ENCODE measurements around the gene INSIG2. TPM values are rescaled to one million over a fixed set of nuclear protein-coding genes. Genes with fewer than 3 reads are reported as not detected.

Gene INSIG2
- total RNA-seq, 1 experiment from 2014 or later = 12.2 TPM

DNA sequence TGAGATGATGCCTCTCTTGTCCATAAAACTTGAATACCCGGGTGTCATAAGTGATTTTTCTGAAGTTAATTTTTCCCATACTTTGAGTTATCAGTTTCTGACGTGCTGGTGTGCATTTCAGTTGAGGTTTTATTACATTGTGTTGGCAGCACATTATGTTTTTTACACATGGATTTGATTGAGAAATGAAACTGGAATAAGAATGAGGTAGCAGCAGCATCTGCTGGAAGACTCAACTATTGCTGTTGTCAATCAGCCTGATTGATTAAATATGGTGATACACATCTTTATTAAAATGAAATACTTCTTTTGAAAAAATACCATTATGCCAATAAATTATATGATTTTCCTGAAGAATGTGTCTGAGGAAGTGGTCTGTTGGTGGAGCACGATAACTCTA, 60.5 kb downstream of the INSIG2 start:
- no peaks in the 10 kb centered on the region for H3K27me3 Mint-ChIP-seq (ENCODE audit: insufficient read depth, unreplicated experiment)
- no TSS peak for BruUV-seq (replicated peaks)

GRCh38 chr2:118150294-118150693, 62.0 kb downstream of the INSIG2 start:
- no TSS peak for BruUV-seq (replicated peaks)
- Histone ChIP-seq H3K4me3 (ENCODE audit: low read depth, low read length) (no peak overlapping the region), H3K27me3 (replicated peaks; ENCODE audit: control insufficient read depth, insufficient read depth, low read length) (no peaks in the 10 kb centered on the region), H3K4me1 (peaks cover 12% of the 10 kb centered on the region; the same call in 1 of the 2 replicates), H3K9me3 (no peaks in the 10 kb centered on the region), H3K36me3 (ENCODE audit: control insufficient read depth, insufficient read depth, low read length) (no peaks in the 10 kb centered on the region)
- H3K36me3 Mint-ChIP-seq (ENCODE audit: insufficient read depth, unreplicated experiment) = no peaks in the 10 kb centered on the region
- ChIA-PET POLR2A (no interaction called here), CTCF (no interaction called here)
- H3K4me3 Mint-ChIP-seq (ENCODE audit: unreplicated experiment) = no peak overlapping the region
- no peaks in the 10 kb centered on the region for H3K4me1 Mint-ChIP-seq (ENCODE audit: low read depth, unreplicated experiment)
- DNase-seq = no peak
- no peaks in the 10 kb centered on the region for H3K27me3 Mint-ChIP-seq (ENCODE audit: insufficient read depth, unreplicated experiment)
- intact Hi-C loops (cut with micrococcal nuclease; ENCODE audit: unreplicated experiment) = no loop called here
- H3K9me3 Mint-ChIP-seq (ENCODE audit: unreplicated experiment) = no peaks in the 10 kb centered on the region
- H3K27ac Mint-ChIP-seq (ENCODE audit: unreplicated experiment) = no peak overlapping the region
- no peak for TF ChIP-seq CTCF (IDR thresholded peaks at IDR 0.05; ENCODE audit: insufficient read depth in 1 of 2, low read depth in 1 of 2, low read length in 1 of 2, severe bottlenecking in 1 of 2, unreplicated experiment in 1 of 2)

More for the DNA sequence above, 60.5 kb downstream of the INSIG2 start:
- CTCF ChIA-PET = no interaction called here
- Histone ChIP-seq H3K4me3 (ENCODE audit: low read depth, low read length) (no peak overlapping the region), H3K9me3 (no peaks in the 10 kb centered on the region; the same call in 1 of the 2 replicates), H3K4me1 (peaks cover 12% of the 10 kb centered on the region; the same call in 1 of the 2 replicates), H3K27me3 (replicated peaks; ENCODE audit: control insufficient read depth, insufficient read depth, low read length) (no peaks in the 10 kb centered on the region), H3K36me3 (ENCODE audit: control insufficient read depth, insufficient read depth, low read length) (no peaks in the 10 kb centered on the region)
- Mint-ChIP-seq H3K36me3 (ENCODE audit: insufficient read depth, unreplicated experiment) (no peaks in the 10 kb centered on the region), H3K4me3 (ENCODE audit: unreplicated experiment) (no peak overlapping the region), H3K27ac (ENCODE audit: unreplicated experiment) (no peak overlapping the region), H3K4me1 (ENCODE audit: low read depth, unreplicated experiment) (no peaks in the 10 kb centered on the region), H3K9me3 (ENCODE audit: unreplicated experiment) (no peaks in the 10 kb centered on the region)
- intact Hi-C loops (cut with micrococcal nuclease; ENCODE audit: unreplicated experiment) = no loop called here
- POLR2A ChIA-PET = no interaction called here
- TF ChIP-seq CTCF (IDR thresholded peaks at IDR 0.05; ENCODE audit: insufficient read depth in 1 of 2, low read depth in 1 of 2, low read length in 1 of 2, severe bottlenecking in 1 of 2, unreplicated experiment in 1 of 2) = no peak
- no peak for DNase-seq

- no peak overlapping the region for H3K27ac Mint-ChIP-seq (ENCODE audit: unreplicated experiment)
- Histone ChIP-seq H3K9me3 (peaks cover 9% of the 10 kb centered on the region; the same call in 1 of the 2 replicates), H3K36me3 (ENCODE audit: control insufficient read depth, insufficient read depth, low read length) (no peaks in the 10 kb centered on the region), H3K4me3 (ENCODE audit: low read depth, low read length) (no peak overlapping the region), H3K4me1 (peaks cover 4% of the 10 kb centered on the region; the same call in 1 of the 2 replicates), H3K27me3 (replicated peaks; ENCODE audit: control insufficient read depth, insufficient read depth, low read length) (no peaks in the 10 kb centered on the region)
- intact Hi-C loops (cut with micrococcal nuclease; ENCODE audit: unreplicated experiment) = no loop called here
- no peaks in the 10 kb centered on the region for H3K9me3 Mint-ChIP-seq (ENCODE audit: unreplicated experiment)
- ChIA-PET POLR2A (no interaction called here), CTCF (no interaction called here)
- no peak for DNase-seq
- H3K36me3 Mint-ChIP-seq (ENCODE audit: insufficient read depth, unreplicated experiment) = no peaks in the 10 kb centered on the region
- no peaks in the 10 kb centered on the region for H3K27me3 Mint-ChIP-seq (ENCODE audit: insufficient read depth, unreplicated experiment)
- no TSS peak for BruUV-seq (replicated peaks)
- TF ChIP-seq CTCF (IDR thresholded peaks at IDR 0.05; ENCODE audit: insufficient read depth in 1 of 2, low read depth in 1 of 2, low read length in 1 of 2, severe bottlenecking in 1 of 2, unreplicated experiment in 1 of 2) = no peak
- H3K4me1 Mint-ChIP-seq (ENCODE audit: low read depth, unreplicated experiment) = no peaks in the 10 kb centered on the region
- no peak overlapping the region for H3K4me3 Mint-ChIP-seq (ENCODE audit: unreplicated experiment)
Measured at GRCh38 chr2:118151831-118152230, 63.6 kb downstream of the INSIG2 start.
